Transverse colon (tissue), 3 donors: ENCODE measurements around the gene INSL4.

Source experiments
- CTCF ChIP-seq, 5 experiments: fragments of 200-600 bp in 3 of 5; fragments of 450-650 bp in 2 of 5; sonication (generic) in 3 of 5; IDR thresholded peaks; 1 replicate in 2 of 5; 2 replicates in 3 of 5; pipeline ENCODE4 v1.5.1; 2016 to 2017; ENCODE audit warnings: antibody characterized with exemption in 5 of 5, inconsistent platforms in 3 of 5, mild to moderate bottlenecking in 2 of 5, moderate library complexity in 1 of 5
- EP300 ChIP-seq: sonication (generic); formaldehyde crosslinking; IDR thresholded peaks from one replicate; pipeline ENCODE4 v1.6.1; 2017; ENCODE audit warnings: antibody characterized with exemption, low read depth

GRCh38 chr9:5185220-5185840, 45.9 kb upstream of the INSL4 start, which contains the start of gene INSL6:
- no peak for TF ChIP-seq CTCF (IDR thresholded peaks at IDR 0.05)
- TF ChIP-seq EP300 = no peak
